AG09319 (cell line): ENCODE data around the gene SCARB2.

ENCODE experiments used
- DNase-seq: peaks from one replicate; pipeline ENCODE4 v3.0.0-alpha.2; 2010; ENCODE audit warnings: low read depth; ENCODE audit errors: extremely low read depth
- TF ChIP-seq, protein P1 (sequence below): IDR thresholded peaks from 2 replicates; pipeline ENCODE4 v1.5.1; 2011; ENCODE audit warnings: low read depth, mild to moderate bottlenecking, inconsistent platforms, low read length, moderate library complexity

SCARB2 gene

DNA sequence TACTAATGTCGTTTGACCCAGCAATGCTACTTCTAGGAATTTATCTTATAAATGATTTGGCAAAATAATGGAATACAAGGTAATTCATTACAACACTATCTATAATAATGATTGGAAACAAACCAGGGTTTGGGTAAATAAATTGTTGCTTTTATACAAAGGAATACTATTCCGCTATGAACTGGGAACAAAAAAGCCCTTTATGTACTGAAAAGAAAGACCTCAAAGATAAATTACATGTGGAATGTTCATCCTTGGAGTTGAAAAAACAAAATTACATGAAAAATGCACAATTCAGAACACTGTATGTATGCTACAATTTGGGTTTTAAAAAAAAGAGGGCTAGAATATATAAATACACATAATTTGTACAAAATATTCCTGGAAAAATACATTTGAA, 60.3 kb downstream of the SCARB2 start:
- DNase-seq = no peak
- TF ChIP-seq, protein P1, sequence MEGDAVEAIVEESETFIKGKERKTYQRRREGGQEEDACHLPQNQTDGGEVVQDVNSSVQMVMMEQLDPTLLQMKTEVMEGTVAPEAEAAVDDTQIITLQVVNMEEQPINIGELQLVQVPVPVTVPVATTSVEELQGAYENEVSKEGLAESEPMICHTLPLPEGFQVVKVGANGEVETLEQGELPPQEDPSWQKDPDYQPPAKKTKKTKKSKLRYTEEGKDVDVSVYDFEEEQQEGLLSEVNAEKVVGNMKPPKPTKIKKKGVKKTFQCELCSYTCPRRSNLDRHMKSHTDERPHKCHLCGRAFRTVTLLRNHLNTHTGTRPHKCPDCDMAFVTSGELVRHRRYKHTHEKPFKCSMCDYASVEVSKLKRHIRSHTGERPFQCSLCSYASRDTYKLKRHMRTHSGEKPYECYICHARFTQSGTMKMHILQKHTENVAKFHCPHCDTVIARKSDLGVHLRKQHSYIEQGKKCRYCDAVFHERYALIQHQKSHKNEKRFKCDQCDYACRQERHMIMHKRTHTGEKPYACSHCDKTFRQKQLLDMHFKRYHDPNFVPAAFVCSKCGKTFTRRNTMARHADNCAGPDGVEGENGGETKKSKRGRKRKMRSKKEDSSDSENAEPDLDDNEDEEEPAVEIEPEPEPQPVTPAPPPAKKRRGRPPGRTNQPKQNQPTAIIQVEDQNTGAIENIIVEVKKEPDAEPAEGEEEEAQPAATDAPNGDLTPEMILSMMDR = no peak

DNA sequence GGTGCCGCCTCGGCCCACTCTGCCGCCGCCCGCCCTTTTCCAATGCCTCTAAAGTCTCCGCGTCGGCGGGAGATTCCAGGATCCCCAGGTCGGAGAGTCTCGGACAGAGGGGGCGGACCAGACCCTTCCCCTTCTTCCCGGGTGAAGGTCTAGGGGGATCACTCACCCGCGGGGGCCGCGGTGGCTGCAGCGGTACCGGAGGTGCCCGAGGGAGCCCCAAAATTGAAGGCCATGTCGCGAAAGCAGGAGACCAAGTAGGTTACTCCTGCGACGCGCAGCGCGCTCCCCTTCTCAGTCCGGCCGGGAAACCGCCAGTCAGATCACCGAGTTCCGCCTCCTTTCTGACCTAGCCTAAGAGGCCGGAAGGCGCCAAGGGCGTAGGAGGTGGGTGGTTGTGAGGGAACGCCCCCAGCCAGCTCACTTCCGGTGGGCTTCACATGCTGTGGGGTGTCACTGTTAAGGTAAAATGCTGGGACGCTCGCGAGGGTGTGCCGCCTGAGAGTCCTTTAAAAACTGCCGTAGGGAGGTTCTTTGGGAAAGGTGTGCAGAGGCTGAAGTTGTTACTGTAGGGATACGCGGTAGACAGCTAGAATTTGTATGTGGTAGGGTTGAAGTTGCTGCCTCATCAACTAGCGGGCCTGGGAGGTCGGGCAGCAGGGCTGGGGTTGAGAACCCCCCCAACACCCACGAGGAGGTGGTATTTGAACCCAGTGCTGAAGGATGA, 65.3 kb downstream of the SCARB2 start, which contains the start of gene NUP54:
NUP54 (minus strand) TSS at position 256 of the 724 bp plus-strand sequence; CDS start at position 233, 23 bp downstream.
- peak; percentile 75 for DNase-seq
- TF ChIP-seq, protein P1 = no peak

DNA sequence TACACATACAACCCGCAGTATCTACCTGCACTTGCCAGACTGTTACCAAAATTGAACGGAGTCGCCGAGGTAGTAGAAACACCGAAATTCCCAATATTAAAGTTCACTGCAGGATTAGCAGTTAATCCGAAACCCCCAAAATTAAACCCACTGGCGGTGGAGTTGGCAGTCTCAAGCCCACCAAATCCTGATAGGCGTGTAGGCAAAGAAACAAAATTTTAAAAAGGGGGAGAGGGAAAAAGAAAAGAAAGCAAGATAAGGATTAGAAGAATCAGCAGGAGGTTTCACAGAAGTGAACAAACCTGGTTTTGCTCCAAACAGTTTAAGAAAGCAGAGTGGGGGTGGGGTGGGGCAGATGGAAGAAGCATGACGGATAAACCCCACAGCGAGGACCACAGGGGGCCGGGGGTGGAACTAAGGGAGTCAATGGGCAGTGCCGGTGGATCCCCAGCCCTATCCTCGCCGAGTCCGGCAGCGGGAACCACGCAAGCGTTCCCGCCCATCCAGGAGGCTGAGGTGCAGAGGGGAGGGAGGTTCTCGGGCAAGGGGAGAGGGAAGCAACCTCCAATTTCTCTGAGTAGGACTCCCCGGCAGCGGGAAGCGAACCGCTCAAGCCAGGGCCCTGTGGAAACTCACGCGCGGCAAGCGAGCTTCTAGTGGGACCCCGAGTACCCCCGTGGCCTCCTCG, 66.0 kb downstream of the SCARB2 start:
- no peak for DNase-seq
- TF ChIP-seq, protein P1 = no peak

DNA sequence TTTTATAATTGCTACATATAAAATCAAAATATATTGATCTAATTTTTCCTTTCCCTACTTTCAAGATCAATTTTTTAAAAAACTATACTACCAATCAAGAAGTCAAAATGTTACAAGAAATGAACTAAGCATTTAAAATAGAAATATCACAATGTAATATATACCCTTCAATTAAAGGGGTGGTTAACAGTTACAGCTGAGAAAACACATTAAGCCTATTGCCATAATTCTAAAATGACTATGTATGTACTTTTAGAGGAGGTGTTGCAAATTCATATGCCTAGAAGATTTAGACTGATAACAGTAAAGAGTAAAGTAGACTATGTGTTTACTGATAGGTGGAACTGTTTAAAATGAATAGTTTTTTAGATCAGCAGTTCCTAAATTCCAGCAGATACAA, 69.1 kb downstream of the SCARB2 start:
- DNase-seq = no peak
- TF ChIP-seq, protein P1 = no peak

DNA sequence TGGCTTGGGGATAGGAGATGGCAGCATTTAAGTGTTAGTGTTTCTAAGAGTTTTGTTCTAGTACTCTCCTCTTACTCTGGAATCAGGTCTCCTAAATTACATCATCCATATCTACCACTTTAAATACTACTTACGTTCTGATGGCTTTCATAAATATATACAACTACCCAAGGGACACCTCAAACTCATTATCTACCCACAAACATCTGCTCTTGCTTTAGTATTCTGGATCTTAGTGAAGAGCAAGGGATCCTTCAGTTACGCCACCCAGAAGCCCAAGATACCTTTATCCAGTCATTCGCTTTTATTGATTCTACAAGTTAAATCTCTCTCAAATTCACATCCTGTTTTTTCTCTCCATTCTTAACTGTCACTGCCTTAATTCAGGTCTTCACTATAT, 72.4 kb downstream of the SCARB2 start:
- no peak for DNase-seq
- TF ChIP-seq, protein P1 = no peak

DNA sequence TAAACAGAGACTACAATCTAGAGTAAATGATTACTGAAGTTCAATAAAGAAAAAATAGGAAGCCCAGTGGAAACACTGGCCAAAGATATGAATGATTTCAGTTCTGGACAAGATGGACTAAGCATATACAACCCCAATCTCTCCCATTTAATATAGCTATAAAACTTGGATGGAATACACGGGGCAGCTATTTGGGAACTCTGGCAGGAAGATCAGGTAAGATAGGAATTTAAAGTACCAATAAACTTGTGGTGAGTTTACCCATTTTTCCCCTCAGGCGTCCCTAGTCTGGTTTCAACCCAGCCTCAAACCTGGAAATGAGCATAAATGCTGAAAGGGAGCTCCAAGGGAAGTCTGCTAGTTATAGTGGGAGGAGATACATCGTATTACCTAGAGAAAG, 85.9 kb downstream of the SCARB2 start:
- no peak for DNase-seq
- TF ChIP-seq, protein P1 = no peak

DNA sequence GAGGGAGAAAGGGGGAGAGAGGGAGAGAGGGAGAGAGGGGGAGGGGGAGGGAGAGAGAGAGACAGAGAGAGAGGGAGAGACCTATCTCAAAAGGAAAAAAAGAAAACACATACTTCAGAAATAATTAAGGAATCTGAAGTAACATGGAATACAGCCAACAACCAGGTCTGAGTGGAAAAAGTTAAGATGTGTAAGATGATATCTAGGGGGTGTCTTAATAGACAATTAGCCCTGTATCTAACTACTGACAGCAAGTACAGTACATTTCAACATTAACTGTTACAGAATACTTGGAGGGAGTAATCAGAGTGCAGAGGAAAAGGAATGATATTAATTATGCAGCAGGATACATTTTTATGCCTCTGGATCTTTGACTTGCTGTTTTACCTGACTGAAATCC, 87.8 kb downstream of the SCARB2 start:
- no peak for DNase-seq
- TF ChIP-seq, protein P1 = no peak
